GM20000 (cell line): ENCODE results near the gene AHRR.
"Not testable (repeated sequence)": the region's sequence is repeated elsewhere in the genome, so short reads cannot be mapped to it uniquely, and the experiment has no call there.

Experiments used
- DNase-seq: peaks from one replicate; pipeline ENCODE4 v3.0.0; 2012; ENCODE audit warnings: low spot score
- TF ChIP-seq, protein P1 (sequence below): IDR thresholded peaks from 2 replicates; pipeline ENCODE4 v1.5.1; 2012; ENCODE audit warnings: mild to moderate bottlenecking, control low read depth; ENCODE audit errors: extremely low read depth, missing control alignments

AHRR gene

GRCh38 chr5:400282-401145 is 79.0 kb downstream of the AHRR start:
- TF ChIP-seq, protein P1, sequence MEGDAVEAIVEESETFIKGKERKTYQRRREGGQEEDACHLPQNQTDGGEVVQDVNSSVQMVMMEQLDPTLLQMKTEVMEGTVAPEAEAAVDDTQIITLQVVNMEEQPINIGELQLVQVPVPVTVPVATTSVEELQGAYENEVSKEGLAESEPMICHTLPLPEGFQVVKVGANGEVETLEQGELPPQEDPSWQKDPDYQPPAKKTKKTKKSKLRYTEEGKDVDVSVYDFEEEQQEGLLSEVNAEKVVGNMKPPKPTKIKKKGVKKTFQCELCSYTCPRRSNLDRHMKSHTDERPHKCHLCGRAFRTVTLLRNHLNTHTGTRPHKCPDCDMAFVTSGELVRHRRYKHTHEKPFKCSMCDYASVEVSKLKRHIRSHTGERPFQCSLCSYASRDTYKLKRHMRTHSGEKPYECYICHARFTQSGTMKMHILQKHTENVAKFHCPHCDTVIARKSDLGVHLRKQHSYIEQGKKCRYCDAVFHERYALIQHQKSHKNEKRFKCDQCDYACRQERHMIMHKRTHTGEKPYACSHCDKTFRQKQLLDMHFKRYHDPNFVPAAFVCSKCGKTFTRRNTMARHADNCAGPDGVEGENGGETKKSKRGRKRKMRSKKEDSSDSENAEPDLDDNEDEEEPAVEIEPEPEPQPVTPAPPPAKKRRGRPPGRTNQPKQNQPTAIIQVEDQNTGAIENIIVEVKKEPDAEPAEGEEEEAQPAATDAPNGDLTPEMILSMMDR: no peak
- peak; percentile 18 for DNase-seq

- TF ChIP-seq, protein P1: no peak
- DNase-seq: peak; percentile 14
Observed at GRCh38 chr5:401146-402034, 79.9 kb downstream of the AHRR start.

DNA sequence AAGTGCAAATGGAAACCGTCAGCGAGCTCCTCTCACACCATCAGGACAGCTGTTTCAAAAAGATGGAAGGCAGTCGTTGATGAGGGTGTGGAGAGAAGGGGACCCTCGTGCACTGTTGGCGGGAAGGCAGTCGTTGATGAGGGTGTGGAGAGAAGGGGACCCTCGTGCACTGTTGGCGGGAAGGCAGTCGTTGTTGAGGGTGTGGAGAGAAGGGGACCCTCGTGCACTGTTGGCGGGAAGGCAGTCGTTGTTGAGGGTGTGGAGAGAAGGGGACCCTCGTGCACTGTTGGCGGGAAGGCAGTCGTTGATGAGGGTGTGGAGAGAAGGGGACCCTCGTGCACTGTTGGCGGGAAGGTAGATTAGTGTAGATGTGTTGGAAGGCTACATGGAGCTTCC is 80.7 kb downstream of the AHRR start:
- DNase-seq: not testable (repeated sequence)

DNA sequence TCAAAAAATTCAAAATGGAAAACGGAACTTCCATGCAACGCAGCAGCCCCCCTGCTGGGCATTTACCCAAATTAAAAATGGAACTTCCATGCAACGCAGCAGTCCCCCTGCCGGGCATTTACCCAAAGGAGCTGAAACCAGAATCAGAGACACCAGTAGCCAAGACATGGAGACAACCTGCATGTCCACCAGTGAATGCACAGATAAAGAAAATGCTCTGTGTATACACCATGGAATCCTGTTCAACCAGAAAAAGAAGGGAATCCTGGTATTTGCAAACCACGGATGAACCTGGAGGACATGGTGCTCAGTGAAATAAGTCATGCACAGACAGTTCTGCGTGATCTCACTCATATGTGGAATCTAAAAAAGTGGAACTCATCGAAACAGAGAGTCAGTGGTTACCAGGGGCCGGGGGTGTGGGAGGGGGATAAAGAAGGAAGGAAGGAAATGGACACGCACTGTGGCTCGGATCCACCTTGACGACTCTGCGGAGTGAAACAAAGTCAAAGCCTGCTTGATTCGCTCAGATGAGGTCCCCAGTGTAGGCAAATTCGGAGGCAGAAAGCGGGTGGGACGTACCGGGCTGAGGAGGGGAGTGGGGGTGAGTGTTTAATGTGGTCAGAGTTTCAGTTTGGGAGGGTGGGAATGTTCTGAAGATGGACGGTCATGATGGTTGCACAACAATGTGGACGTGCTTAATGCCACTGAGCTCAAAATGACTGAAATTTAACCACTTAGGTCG is 81.3 kb downstream of the AHRR start:
- peak; percentile 74 for DNase-seq
- TF ChIP-seq, protein P1: no peak

GRCh38 chr5:403995-404394 is 82.5 kb downstream of the AHRR start:
- TF ChIP-seq, protein P1: no peak
- DNase-seq: no peak

- no peak for DNase-seq
Observed at GRCh38 chr5:404666-405241, 83.2 kb downstream of the AHRR start.

DNA sequence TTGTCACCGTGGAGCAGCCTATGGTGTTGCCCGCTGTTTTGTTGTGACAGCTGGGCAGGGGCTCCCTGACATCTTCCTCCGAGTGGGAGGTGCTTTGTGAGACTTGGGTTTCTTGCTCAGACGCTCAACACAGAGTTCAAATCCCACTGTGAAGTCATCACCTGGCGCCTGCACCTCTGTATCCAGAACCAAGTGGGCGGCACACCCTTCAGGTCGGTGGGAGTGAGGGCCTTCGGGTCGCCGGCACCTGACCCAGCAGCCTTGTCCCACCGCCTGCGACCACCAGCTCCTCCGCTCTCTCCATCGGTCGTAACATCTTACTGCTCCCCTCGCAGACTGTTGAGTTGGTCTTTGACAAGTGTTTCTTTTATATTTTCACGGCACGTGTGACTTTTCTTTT is 83.9 kb downstream of the AHRR start:
- TF ChIP-seq, protein P1: no peak
- DNase-seq: no peak

More at GRCh38 chr5:404666-405241, 83.2 kb downstream of the AHRR start:
- TF ChIP-seq, protein P1: no peak
